Measurements from ENCODE around the gene C3orf80. TPM values are rescaled to one million over a fixed set of nuclear protein-coding genes. Genes with fewer than 3 reads are reported as not detected.

Gene C3orf80
- total RNA-seq, 1 experiment from 2014 or later = 3.2 TPM

DNA sequence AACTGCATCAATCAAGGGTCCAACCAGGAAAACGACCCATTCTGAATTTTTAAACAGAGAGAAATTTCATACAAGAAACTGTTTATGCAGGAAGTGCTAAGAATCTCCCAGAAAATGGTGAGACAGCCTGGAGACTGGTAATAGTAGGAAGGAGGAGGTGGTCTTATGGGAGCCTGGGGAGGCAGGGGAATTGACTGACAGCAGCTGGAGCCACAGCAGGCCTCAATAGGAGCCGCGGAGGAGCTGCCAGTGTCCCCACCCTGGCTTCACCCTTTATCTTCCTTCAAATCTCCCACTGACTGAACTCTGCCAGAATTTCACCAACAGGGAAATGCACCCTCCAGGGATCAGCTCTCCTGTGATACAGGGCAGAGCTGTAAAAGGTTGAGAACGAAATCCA, 7.5 kb upstream of the C3orf80 start:
- Mint-ChIP-seq H3K27ac (ENCODE audit: unreplicated experiment) (no peak overlapping the region), H3K9me3 (ENCODE audit: unreplicated experiment) (no peaks in the 10 kb centered on the region), H3K36me3 (ENCODE audit: insufficient read depth, unreplicated experiment) (peaks cover 5% of the 10 kb centered on the region), H3K4me1 (ENCODE audit: low read depth, unreplicated experiment) (no peaks in the 10 kb centered on the region), H3K4me3 (ENCODE audit: unreplicated experiment) (no peak overlapping the region), H3K27me3 (ENCODE audit: insufficient read depth, unreplicated experiment) (no peaks in the 10 kb centered on the region)
- H3K4me1 ChIP-seq = no peaks in the 10 kb centered on the region
- no peaks in the 10 kb centered on the region for H3K9me3 ChIP-seq
- TF ChIP-seq, protein P1, sequence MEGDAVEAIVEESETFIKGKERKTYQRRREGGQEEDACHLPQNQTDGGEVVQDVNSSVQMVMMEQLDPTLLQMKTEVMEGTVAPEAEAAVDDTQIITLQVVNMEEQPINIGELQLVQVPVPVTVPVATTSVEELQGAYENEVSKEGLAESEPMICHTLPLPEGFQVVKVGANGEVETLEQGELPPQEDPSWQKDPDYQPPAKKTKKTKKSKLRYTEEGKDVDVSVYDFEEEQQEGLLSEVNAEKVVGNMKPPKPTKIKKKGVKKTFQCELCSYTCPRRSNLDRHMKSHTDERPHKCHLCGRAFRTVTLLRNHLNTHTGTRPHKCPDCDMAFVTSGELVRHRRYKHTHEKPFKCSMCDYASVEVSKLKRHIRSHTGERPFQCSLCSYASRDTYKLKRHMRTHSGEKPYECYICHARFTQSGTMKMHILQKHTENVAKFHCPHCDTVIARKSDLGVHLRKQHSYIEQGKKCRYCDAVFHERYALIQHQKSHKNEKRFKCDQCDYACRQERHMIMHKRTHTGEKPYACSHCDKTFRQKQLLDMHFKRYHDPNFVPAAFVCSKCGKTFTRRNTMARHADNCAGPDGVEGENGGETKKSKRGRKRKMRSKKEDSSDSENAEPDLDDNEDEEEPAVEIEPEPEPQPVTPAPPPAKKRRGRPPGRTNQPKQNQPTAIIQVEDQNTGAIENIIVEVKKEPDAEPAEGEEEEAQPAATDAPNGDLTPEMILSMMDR (IDR thresholded peaks at IDR 0.05; ENCODE audit: insufficient read depth in 1 of 2, low read depth in 1 of 2, low read length in 1 of 2, severe bottlenecking in 1 of 2, unreplicated experiment in 1 of 2) = no peak
- no peak overlapping the region for H3K4me3 ChIP-seq (ENCODE audit: low read depth, low read length)
- no peak for DNase-seq
- ChIA-PET POLR2A (no interaction called here), CTCF (no interaction called here)
- no peaks in the 10 kb centered on the region for H3K36me3 ChIP-seq (ENCODE audit: control insufficient read depth, insufficient read depth, low read length)
- no peaks in the 10 kb centered on the region; the same call in 1 of the 2 replicates for H3K27me3 ChIP-seq (replicated peaks; ENCODE audit: control insufficient read depth, insufficient read depth, low read length)
- intact Hi-C loops (cut with micrococcal nuclease; ENCODE audit: unreplicated experiment) = no loop called here
- BruUV-seq (replicated peaks) = no TSS peak

DNA sequence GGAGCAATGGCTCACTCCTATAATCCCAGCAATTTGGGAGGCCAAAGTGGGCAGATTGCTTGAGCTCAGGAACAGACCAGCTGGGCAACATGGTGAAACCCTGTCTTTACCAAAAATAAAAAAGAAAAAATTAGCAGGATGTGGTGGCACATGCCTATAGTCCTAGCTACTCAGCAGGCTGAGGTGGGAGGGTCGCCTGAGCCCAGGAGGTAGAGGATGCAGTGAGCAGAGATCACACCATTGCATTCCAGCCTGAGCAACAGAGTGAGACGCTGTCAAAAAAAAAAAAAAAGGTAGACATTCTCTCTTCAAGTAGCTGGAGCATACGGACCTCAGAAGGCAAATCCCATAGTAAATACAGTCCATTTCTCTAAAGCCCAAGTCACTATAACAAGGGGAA, 7.1 kb upstream of the C3orf80 start:
- Mint-ChIP-seq H3K27ac (ENCODE audit: unreplicated experiment) (no peak overlapping the region), H3K4me1 (ENCODE audit: low read depth, unreplicated experiment) (no peaks in the 10 kb centered on the region), H3K4me3 (ENCODE audit: unreplicated experiment) (no peak overlapping the region), H3K27me3 (ENCODE audit: insufficient read depth, unreplicated experiment) (no peaks in the 10 kb centered on the region), H3K9me3 (ENCODE audit: unreplicated experiment) (no peaks in the 10 kb centered on the region), H3K36me3 (ENCODE audit: insufficient read depth, unreplicated experiment) (peaks cover 5% of the 10 kb centered on the region)
- Histone ChIP-seq H3K27me3 (replicated peaks; ENCODE audit: control insufficient read depth, insufficient read depth, low read length) (no peaks in the 10 kb centered on the region; the same call in 1 of the 2 replicates), H3K4me3 (ENCODE audit: low read depth, low read length) (no peak overlapping the region), H3K36me3 (ENCODE audit: control insufficient read depth, insufficient read depth, low read length) (no peaks in the 10 kb centered on the region), H3K4me1 (no peaks in the 10 kb centered on the region), H3K9me3 (no peaks in the 10 kb centered on the region)
- intact Hi-C loops (cut with micrococcal nuclease; ENCODE audit: unreplicated experiment) = no loop called here
- BruUV-seq (replicated peaks) = no TSS peak
- CTCF ChIA-PET = no interaction called here
- POLR2A ChIA-PET = no interaction called here
- no peak for DNase-seq
- TF ChIP-seq, protein P1 (IDR thresholded peaks at IDR 0.05; ENCODE audit: insufficient read depth in 1 of 2, low read depth in 1 of 2, low read length in 1 of 2, severe bottlenecking in 1 of 2, unreplicated experiment in 1 of 2) = no peak

DNA sequence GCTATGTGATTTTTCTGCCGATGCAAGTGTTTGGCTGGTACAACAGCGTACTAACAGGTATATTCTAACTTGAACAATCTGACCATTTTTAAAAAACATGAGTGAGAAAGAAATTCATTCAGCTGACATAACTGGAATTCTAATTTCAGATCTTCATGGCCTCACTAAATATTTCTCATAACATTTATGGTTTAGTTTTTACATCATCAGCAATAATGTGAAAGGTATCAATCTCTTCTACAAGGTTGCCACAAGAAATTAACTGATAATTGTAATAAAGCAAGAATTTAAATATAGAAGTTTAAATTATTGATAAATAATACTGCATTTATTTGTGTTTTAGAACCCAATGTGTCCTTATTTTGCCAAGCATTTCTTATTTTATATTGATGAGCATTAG, 5.2 kb upstream of the C3orf80 start:
- no peaks in the 10 kb centered on the region for H3K27me3 Mint-ChIP-seq (ENCODE audit: insufficient read depth, unreplicated experiment)
- ChIA-PET POLR2A (no interaction called here), CTCF (interaction anchor here (1.1 kb wide), 1 partner anchor 9 kb away, joined by 3 read pairs; no protein-coding TSS in a partner anchor)
- H3K4me3 ChIP-seq (ENCODE audit: low read depth, low read length) = no peak overlapping the region
- H3K36me3 Mint-ChIP-seq (ENCODE audit: insufficient read depth, unreplicated experiment) = no peaks in the 10 kb centered on the region
- intact Hi-C loops (cut with micrococcal nuclease; ENCODE audit: unreplicated experiment) = no loop called here
- H3K27me3 ChIP-seq (replicated peaks; ENCODE audit: control insufficient read depth, insufficient read depth, low read length) = no peaks in the 10 kb centered on the region; the same call in 1 of the 2 replicates
- no peaks in the 10 kb centered on the region for H3K4me1 ChIP-seq
- no peak overlapping the region for H3K27ac Mint-ChIP-seq (ENCODE audit: unreplicated experiment)
- no peaks in the 10 kb centered on the region for H3K9me3 ChIP-seq
- TF ChIP-seq, protein P1 (IDR thresholded peaks at IDR 0.05; ENCODE audit: insufficient read depth in 1 of 2, low read depth in 1 of 2, low read length in 1 of 2, severe bottlenecking in 1 of 2, unreplicated experiment in 1 of 2) = no peak
- DNase-seq = no peak
- no peaks in the 10 kb centered on the region for H3K4me1 Mint-ChIP-seq (ENCODE audit: low read depth, unreplicated experiment)
- no peaks in the 10 kb centered on the region for H3K36me3 ChIP-seq (ENCODE audit: control insufficient read depth, insufficient read depth, low read length)
- H3K4me3 Mint-ChIP-seq (ENCODE audit: unreplicated experiment) = no peak overlapping the region
- no TSS peak for BruUV-seq (replicated peaks)
- H3K9me3 Mint-ChIP-seq (ENCODE audit: unreplicated experiment) = no peaks in the 10 kb centered on the region

All from Caco-2 (cell line).